GM21619 (cell line): ENCODE results near the gene PPP1R13B.
A peak's percentile ranks its signal among the peaks of the same experiment; 100 is the strongest.
"Not testable (repeated sequence)": the region's sequence is repeated elsewhere in the genome, so short reads cannot be mapped to it uniquely, and the experiment has no call there.

Experiments used
- ATAC-seq: cut with Tn5 transposase; IDR thresholded peaks from one replicate; pipeline ENCODE4 v1.9.1; 2021; ENCODE audit not compliant: unreplicated experiment

PPP1R13B gene

DNA sequence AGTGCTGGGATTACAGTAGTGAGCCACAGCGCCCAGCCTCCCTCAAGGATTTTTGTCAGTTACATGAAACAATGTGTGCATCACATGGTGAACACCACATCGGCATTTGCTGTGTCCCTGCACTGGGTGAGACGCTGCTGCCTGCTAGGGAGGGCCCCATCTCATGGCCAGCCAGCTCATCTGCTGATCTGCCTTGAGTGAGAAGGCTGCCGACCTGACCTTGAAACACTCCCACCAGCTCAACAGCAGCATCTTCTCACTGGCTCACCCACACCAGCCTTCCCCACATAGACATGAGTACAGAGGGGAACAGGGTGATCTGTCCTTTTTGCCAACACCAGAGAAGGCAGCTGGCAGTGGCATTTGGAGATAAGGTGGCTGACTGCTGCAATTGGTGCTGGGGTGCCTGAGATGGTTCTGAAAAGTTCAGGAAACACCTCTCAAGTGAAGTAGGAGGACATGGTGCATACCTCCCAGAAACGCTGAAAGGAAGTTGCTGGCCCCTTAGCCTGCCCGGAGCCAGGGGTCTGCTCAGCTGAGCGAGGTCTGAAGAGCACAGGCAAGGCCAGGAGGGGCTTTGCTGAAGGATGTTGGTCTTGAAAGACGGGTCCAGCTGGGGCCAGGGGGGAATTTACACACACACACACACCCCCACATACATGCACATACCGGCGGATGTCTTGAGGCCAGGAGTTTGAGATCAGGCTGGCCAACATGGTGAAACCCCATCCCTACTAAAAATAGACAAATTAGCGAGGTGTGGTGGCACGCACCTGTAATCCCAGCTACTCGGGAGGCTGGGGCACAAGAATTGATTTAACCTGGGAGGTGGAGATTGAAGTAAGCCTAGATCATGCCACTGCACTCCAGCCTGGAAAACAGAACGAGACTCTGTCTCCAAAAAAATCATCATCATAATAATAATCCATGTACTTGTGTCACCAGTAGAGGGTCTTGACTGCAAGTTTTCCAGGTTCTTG lies 14.3 kb upstream of the PPP1R13B start:
- no peak for ATAC-seq

DNA sequence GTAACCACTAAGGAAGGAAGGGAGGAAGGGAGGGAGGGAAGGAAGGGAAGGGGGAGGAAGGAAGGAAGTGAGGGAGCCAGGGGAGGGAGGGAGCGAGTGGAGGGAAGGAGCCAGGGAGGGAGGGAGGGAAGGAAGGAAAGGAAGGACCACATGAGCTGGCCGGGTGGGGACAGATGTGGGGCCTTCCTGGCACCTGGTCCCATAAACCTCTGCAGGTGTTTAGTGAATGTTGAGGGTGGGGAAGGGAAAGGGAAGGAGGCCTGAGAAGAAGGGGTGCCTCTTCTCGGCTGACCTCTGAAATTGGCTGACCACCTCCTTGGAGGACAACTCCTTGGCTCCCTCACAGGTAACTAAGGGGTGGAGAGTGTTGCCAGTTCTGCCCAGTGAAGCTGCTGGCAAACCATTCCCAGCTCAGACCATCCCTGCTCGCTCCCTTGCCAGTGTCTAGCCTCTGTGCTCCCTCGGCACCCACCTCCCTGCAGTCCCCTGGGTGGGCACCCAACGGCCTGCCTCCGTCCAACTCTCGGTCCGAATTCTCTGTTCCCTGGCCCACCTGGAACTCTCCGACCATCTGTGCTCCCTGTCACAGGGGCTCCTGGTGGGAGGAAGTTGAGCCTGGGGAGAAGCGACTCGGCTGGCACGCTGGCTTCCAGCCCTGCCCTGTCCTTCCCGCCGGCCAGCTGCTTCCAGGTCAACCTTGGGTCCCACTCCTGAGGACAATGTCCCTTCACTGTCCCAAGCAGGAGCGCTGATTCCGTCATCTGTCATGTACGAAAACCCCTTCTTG lies 12.2 kb upstream of the PPP1R13B start:
- ATAC-seq = no peak

DNA sequence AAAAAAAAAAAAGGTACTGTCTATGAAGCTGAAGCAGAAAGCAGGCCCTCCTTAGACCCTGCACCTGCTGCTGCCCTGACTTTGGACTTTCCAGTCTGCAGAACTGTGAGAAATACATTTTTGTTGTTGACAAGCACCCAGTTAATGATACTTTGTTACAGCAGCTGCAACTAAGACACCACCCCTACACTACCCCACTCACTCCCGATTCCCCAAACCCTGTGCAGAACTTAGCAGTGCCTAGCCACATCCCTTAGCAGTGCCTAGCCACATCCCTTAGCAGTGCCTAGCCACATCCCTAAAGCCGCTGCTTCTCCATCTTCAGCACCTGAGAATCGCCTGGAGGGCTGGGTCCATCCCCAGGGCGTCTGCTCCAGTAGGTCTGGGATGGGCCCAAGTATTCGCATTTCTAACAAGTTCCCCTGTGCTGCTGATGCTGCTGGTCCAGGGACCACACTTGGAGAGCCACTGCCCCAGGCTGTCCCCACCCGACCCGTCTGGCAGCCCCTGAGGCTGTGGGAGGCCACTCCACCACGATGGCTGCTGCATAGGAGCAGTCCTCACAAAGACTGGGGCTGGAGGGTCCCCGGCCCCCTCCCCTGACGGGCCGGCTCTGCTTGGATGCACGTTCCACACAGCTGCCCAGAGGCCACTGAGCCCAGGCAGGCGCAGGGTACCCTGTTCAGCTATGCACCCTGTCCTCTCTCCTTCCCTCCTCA lies 10.8 kb upstream of the PPP1R13B start:
- no peak for ATAC-seq

DNA sequence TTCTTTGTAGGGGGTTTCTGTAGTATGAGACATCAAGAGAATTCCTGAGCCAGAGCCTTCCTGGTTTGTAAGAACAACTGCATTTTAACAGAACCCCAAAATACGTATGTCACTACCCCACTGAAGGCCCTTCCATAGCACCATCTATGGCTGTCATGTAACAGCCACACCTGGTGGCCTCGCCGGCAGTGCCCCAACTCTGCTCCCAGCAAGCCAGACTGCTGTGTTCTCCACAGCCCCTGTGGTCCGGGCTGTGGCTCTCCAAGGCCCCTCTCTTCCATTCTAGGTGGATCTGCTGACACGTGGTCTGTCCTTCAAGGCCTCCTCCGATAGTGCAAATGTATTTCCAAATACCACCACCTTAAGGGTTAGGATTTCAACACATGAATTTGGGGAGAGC lies 9.9 kb upstream of the PPP1R13B start:
- ATAC-seq = no peak

DNA sequence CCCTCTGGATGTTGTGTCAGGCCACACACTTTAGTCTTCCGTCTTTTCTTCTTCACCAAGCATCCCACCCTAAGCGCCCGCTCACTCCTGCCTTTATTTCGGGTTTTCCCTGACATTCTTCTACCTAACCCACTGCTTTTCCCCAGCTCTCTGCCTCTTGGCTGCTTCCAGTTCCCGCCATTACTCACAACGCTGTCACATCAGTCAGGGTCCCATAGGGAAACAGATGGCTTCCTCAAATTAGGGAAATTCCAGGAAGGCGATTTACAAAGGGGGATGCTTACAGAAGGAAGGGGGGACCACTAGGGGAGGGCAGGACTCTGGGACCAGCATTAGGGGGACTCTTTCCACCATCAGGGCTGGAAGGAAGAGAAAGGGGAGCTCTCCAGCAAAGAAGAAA lies 9.2 kb upstream of the PPP1R13B start:
- no peak for ATAC-seq

DNA sequence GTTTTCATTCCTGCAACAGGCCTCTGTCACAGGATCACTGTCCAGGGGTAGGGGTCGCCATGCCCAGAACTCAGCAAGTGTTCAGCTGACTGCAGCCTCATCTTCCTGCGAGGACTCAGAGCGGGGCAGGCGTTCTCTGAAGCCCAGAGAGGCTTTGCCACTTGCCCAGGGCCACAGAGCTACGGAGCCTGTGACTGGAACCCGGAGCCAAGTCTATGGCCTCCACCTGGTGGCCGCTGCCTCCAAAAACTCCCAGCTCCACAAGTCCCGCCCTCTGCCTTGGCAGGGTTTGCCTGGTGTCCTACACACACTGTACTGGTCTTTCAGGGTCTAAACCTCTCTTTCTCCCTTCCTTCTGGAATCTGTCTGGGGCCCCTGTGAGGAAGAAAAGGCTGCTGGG lies 8.7 kb upstream of the PPP1R13B start:
- ATAC-seq = no peak

DNA sequence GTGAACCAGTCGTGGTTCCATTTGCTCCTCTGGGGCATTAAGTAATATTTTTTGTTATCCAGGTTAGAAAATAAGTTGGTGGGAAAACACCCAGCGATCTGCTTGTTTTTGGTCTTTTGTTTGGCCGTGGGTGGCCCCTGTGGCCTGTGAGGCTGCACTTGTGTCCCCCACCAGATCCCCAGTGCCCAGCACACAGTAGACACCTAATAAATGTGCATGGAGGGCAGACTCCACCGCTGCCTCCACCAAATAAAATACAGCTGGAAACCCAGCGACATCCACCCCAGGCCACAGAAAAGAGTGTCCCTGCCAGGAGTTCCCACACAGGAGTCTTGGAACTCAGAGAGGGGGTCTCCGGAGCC lies 8.3 kb upstream of the PPP1R13B start:
- no peak for ATAC-seq

DNA sequence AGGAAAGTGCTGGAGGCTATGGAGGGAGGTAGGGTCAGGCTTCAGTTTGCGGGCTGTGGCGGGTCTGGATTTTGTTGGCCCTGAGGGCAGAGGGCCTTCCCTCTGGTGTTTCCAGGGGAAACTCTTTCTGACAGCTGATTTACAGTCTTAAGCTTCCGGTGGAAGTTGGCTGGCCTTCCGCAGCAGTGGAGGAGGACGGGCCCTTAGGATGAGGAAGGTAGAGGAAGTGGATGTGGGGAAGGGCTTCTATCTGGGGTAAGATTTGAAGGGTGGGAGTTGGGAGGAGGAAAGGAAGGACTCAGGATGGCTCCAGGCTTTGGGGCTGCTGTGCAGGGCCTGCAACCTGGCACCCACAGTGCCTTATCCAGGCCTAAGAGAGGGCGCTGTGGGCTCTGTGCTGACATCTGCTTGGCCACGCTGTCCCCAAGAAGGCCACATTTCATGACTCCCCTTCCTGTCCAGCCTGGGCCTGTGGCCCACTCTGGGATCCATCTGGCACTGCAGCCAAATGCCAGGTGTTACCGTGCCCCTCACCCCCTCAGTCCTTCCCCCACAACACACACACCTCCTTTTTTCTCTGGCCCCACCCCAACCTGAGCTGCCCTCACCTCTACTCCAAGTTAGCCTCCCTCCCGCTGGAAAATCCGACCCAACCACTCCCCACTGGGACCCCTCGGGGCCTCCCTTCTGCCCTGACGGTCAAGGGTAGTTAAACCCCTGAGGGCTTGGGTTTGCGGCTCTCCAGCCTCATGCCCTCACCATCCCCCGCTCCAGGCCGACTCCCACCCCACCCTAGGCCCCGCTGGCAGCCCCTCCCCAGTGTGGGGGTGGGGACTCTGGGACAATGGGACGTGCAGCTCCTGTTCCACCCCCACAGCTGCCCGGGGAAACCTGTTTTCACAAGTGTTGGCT lies 7.7 kb upstream of the PPP1R13B start:
- no peak for ATAC-seq

DNA sequence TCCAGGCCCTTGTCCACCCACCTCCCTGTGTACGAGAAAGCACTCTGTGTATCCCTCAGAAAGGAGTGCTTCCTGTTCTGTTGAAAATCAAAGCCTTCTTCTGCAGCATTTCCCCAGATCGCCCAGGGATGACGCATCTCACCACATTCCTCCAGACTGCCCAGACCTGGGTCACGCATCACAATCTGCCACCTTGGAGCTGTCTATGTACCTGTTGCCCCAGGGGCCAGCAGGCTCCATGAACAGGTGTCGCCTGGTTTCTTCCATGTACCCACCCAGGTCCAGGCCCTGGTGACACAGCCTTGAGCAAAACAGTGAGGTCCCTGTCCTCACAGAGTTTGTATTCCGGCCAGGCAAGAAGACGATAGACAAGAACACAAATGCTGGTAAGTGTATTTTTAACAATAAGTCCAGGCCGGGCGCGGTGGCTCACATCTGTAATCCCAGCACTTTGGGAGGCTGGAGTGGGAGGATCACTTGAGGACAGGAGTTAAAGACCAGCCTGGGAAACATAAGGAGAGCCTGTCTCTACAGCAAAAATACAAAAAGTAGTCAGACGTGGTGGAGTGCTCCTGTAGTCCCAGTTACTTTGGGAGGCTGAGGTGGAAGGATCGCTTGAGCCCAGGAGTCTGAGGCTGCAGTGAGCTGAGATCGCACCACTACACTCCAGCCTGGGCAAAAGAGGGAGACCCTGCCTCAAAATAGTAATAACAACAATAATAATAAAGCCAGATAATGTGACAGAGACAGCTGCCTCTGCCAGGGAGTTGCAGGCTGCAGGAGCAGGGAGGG lies 6.8 kb upstream of the PPP1R13B start:
- ATAC-seq = no peak

DNA sequence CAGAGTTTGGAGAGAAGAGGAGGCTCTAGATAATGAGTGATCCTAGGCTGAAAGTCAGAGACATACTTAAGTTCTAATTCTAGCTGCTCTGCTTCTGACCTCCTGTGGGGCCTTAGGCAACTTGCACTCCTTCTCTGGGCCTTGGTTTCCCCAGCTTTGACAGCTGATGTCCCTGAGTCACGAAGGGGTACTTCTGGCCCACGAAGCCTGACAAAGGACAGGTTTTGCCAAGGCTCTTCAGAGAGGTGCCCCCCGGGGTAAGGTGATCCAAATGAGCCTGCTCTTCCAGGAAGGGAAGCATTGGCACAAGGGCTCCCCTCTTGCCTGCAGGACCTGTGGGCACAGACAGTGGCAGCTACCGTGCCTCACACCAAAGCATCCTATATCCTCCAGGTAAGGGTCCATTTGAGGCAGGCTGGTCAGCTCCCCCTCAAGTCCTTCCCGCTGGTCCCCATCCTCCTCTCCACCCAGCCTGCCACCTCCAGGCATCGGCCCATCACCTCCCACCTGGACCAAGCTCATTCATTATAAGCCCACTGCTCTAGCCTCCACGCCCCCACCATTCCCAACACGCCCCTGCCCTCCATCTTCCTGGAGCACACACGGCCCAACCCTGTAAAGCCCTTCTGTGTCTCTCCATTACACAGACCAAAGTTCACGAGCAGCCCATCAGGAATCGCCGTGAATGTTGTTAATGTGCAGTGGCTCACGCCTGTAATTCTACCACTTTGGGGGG lies 1.9 kb upstream of the PPP1R13B start:
- ATAC-seq = no peak

DNA sequence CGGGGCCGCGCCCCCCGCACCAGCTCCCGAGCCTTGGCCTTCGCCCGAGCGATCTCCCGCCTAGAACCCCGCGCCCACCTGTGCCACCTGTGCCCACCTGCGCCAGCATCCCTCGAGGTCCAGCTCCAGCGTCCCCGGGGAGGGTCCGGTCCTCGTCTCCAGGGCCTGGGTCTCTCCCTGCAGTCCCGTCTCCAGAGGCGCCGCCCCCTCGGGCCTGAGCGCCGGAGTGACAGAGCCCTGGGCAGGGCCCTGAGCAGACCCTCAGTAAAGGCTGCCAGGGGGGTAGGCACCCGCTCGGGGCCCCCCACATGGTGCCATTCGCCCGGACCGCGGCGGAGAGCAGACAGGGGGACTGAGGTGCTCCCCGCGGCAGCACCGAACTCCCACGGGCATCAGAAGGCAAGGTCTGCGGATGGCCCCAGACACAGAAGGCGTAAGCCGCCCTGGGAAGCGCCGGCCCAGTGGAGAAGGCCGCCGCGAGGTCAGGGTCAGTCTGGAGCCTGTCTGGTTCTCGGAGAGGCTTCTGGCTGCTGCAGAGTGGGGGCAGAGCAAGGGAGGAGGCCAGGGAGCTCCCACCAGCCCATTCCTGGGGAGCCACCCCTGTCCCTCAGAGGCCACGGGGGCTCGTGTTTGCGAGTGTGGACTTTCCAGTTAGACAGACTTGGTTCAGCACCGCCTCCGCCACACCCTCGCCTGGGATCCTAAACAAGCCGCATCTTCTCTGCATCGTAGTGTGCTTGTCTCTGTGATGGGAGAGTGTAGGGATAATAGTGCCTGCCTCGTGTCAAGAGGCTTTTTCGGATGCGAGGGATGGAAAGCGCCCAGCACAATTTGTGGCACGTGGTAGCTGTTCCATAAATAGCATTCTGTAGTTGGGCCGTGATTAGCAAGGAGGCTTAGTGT lies 1.1 kb upstream of the PPP1R13B start:
- no peak for ATAC-seq

DNA sequence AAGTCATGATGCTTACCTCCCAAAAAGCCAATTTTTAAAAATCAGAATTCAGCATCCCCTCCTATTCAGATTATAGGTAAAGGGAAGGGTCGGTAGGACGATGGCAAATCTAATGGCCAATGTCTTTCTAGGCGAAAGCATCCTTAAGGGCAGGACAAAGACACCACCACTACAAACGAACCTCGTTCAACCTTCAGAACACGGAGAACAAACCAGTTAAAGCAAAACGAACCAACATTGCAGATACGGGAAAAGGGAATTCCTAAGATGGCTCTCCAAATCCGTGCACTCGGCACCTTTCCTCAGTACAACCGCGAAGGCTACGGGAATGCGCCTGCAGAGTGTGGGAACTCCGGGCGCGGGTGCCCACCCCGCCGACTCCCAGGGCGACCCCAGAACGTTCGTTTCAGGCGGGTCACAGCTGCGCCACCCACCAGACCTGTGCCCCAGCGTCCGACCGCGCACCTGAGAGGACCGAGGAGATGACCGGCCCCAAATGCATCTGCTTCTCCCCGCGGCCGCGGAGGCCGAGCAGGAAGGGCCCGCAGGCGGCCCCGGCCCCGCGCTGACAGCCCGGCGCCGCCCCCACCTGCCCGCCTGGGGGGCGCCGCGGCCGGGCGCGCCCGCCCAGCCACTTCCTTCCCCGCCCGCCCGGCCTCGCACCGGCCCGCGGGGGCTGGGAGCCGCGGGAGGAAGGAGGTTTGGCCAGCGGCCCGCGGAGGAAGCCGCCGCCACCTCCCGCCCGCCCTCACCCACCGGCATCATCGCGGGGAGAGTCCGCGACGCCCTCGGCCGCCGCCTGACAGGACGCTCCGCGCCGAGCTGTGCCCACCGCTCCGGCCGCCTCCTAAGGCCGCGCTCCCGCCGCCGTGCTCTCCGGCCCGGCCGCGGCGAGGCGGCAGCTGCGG lies 578 bp downstream of the PPP1R13B start:
- peak; percentile 31 for ATAC-seq

DNA sequence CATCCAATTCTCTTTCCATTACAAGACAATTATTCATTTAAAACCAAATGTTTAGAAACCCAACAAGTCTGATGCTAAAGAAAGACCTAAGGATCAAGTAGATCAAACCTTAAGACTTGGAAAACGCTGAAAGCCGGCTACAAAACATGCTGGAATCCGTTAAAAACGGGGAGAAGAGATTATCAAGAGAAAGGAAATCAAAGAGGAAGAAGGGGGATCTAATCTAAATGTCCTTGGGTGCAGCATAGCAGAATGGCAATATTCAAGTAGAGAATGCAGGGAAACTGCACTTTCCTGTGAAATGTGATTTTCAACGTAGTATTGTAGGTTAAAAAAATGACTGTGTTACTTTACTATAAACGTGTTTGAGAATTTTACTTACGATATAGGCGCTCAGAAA lies 1.3 kb downstream of the PPP1R13B start:
- no peak for ATAC-seq

DNA sequence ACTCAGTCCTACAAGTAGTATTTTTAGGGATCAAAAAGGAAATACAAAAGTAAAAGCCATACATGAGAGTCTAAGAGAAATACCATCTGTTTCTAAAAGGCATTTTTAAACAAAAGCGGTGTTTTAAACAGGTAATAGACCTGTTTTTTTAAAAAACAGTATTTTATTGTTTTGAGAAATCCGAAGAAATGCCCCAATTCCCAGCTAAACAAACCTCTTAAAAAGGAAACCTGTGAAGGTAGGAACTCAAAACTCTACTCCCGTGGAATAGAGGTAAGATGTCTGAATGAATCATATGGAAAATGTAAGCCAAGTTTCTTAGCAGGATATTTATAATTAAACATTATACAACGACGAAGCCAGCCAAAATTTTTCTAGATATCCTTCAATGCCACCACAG lies 2.0 kb downstream of the PPP1R13B start:
- ATAC-seq = no peak

DNA sequence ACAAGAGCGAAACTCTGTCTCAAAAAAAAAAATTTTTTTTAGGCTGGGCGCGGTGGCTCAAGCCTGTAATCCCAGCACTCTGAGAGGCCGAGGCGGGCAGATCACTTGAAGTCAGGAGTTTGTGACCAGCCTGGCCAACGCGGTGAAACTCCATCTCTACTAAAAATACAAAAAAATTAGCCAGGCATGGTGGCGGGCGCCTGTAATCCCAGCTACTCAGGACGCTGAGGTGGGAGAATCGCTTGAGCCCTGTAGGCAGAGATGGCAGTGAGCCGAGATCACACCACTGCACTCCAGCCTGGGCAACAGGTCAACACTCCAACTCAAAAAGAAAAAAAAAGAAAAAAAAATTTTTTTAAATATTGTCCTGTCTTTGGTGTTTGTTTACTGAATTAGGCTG lies 6.1 kb downstream of the PPP1R13B start:
- not testable (repeated sequence) for ATAC-seq

DNA sequence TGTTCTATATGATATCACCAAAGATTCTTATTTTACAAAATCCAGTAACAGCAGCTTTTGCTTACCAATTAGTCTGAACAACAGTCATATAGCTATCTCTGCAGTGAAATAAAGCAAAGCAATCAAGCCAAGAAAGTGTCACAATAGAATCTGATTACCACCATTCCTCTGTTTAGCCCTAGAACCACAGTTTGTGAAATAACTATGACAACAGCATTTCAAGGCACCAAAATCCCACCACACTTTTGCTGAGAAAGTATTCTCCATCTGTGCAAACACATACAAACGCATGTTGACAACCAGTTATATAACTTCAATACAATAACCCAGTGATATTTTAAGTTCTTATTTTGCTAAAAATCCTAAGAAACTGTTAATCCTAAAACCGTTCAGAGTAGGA lies 7.4 kb downstream of the PPP1R13B start:
- ATAC-seq = no peak

DNA sequence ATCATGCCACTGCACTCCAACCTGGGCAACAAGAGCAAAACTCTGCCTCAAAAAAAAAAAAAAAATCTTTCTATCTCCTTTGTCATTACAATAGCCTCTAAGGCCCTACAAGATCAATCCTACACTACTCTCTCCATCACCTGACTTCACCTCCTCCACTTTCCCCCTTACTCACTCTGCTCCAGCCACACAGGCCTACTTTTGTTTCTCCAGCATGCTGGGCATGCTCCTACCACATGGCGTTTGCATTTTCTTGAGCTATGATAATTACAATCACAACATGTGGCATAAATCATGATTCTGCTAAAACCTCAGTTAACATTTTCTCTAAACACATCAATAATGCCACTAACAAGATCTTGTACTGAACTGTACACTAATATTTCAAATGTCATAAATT lies 7.8 kb downstream of the PPP1R13B start:
- no peak for ATAC-seq
